AG04449 (cell line): ENCODE data around the gene WDFY1.

Source experiments
- CTCF ChIA-PET: fragments of 350-600 bp; formaldehyde crosslinking; extraction: SDS; loops from one replicate; lab custom pipeline; 2021; ENCODE audit warnings: antibody characterized with exemption; lab: Yijun Ruan, JAX
- POLR2A ChIA-PET: fragments of 400-600, 350-600 bp; formaldehyde crosslinking; extraction: SDS; loops from one replicate; lab custom pipeline; 2020; ENCODE audit warnings: antibody characterized with exemption, inconsistent platforms; lab: Yijun Ruan, JAX
- DNase-seq: peaks from one replicate; pipeline ENCODE4 v3.0.0-alpha.2; 2010; ENCODE audit warnings: low read depth, low spot score
- H3K4me3 ChIP-seq: 2 replicates; pipeline ENCODE4 v1.5.1; 2011; ENCODE audit warnings: low read depth, mild to moderate bottlenecking, control low read depth, low read length
- CTCF ChIP-seq: IDR thresholded peaks from one replicate; pipeline ENCODE4 v1.5.1; 2011; ENCODE audit warnings: mild to moderate bottlenecking, moderate library complexity, low read length, control low read depth, inconsistent platforms; ENCODE audit not compliant: insufficient read depth; ENCODE audit errors: missing control alignments

WDFY1 gene

GRCh38 chr2:223969856-223970255 lies 24.7 kb upstream of the WDFY1 start:
- no peak for TF ChIP-seq CTCF
- no peak for DNase-seq
- H3K4me3 ChIP-seq, result no peak overlapping the region
- CTCF ChIA-PET, result interaction anchor here (0.7 to 12.8 kb wide), 43 partner anchors 9 to 734 kb away, joined by 3 to 365 read pairs (median 5); partner anchors contain the start of genes MRPL44 and SERPINE2
- POLR2A ChIA-PET, result interaction anchor here (1.0 kb wide), 1 partner anchor 315 kb away, joined by 5 read pairs; no protein-coding TSS in a partner anchor

- TF ChIP-seq CTCF, result no peak
- ChIA-PET CTCF (interaction anchor here (0.7 to 12.8 kb wide), 26 partner anchors 8 to 681 kb away, joined by 3 to 365 read pairs (median 7); partner anchors contain the start of genes MRPL44 and SERPINE2), POLR2A (interaction anchor here (1.0 kb wide), 1 partner anchor 315 kb away, joined by 5 read pairs; no protein-coding TSS in a partner anchor)
- no peak for DNase-seq
- H3K4me3 ChIP-seq, result no peak overlapping the region
Observed at GRCh38 chr2:223969315-223969714, 24.2 kb upstream of the WDFY1 start.

- no peak for DNase-seq
- CTCF ChIA-PET, result interaction anchor here (0.9 to 12.8 kb wide), 9 partner anchors 9 to 400 kb away, joined by 3 to 365 read pairs (median 7); partner anchors contain the start of gene MRPL44
- POLR2A ChIA-PET, result no interaction called here
Observed at GRCh38 chr2:223967981-223968380, 22.8 kb upstream of the WDFY1 start.

GRCh38 chr2:223959688-223960087 lies 14.6 kb upstream of the WDFY1 start:
- POLR2A ChIA-PET, result no interaction called here
- no peak for DNase-seq
- TF ChIP-seq CTCF, result no peak
- CTCF ChIA-PET, result interaction anchor here (0.9 kb wide), 2 partner anchors 8 to 11 kb away, joined by 3 read pairs; no protein-coding TSS in a partner anchor
- no peak overlapping the region for H3K4me3 ChIP-seq

More at GRCh38 chr2:223967981-223968380, 22.8 kb upstream of the WDFY1 start:
- TF ChIP-seq CTCF, result no peak
- H3K4me3 ChIP-seq, result no peak overlapping the region

GRCh38 chr2:223957092-223957851 lies 12.1 kb upstream of the WDFY1 start, which contains the start of gene MRPL44:
Gene MRPL44, plus strand, starts transcription at chr2:223957463. Its CDS starts 10 bp downstream, at chr2:223957473.
- peak within 1 kb of the TSS; percentile 80 for H3K4me3 ChIP-seq
- TF ChIP-seq CTCF, result no peak
- DNase-seq, result peak; percentile 69
- POLR2A ChIA-PET, result interaction anchor here (0.7 to 0.9 kb wide), 2 partner anchors 15 to 455 kb away, joined by 3 read pairs; no protein-coding TSS in a partner anchor
- CTCF ChIA-PET, result interaction anchor here (1.0 to 5.2 kb wide), 7 partner anchors 11 to 327 kb away, joined by 3 to 38 read pairs (median 4); no protein-coding TSS in a partner anchor

GRCh38 chr2:223956300-223956699 lies 11.2 kb upstream of the WDFY1 start:
- TF ChIP-seq CTCF, result no peak
- CTCF ChIA-PET, result interaction anchor here (1.0 to 5.2 kb wide), 2 partner anchors 14 to 37 kb away, joined by 3 to 38 read pairs; no protein-coding TSS in a partner anchor
- no peak for DNase-seq
- H3K4me3 ChIP-seq, result no peak overlapping the region
- POLR2A ChIA-PET, result no interaction called here
